HepG2 (cell line): ENCODE results near the gene SLC25A1. TPM values are rescaled to one million over a fixed set of nuclear protein-coding genes. Genes with fewer than 3 reads are reported as not detected.

ENCODE experiments used
- ATAC-seq: fragments of 200-7000 bp; cut with Tn5 transposase; 3 replicates; pipeline ENCODE4 v1.9.1; 2020; ENCODE audit warnings: mild to moderate bottlenecking, moderate library complexity
- BruUV-seq: library from RNA; stranded (reverse); fragments of 400-500 nt; replicated peaks from 2 replicates; lab custom pipeline; 2021; lab: Mats Ljungman, UMichigan
- CTCF ChIA-PET: fragments of 300-600 bp; formaldehyde crosslinking; extraction: SDS; loops from one replicate; lab custom pipeline; 2021; ENCODE audit warnings: low total read pairs, inconsistent platforms, low intra/inter-chr PET ratio; lab: Yijun Ruan, JAX
- POLR2A ChIA-PET: fragments of 350-600 bp; sonication (Branson Sonifier 250); formaldehyde crosslinking; loops from one replicate; lab custom pipeline; 2020; ENCODE audit warnings: antibody characterized with exemption, inconsistent platforms; lab: Yijun Ruan, JAX
- DNase-seq: peaks from one replicate; pipeline ENCODE4 v3.0.0-alpha.2; 2015; ENCODE audit warnings: low spot score
- FAIRE-seq: peaks from 3 replicates; lab custom pipeline; 2011; peaks lifted over from hg19 to GRCh38; lab: Jason Lieb, UNC
- H2AFZ ChIP-seq: one replicate; pipeline ENCODE4 v1.6.1; 2011; ENCODE audit warnings: low read length, inconsistent platforms
- H3K27ac ChIP-seq: fragments of 300-600 bp; 3 replicates; pipeline ENCODE4 v1.8.0; 2011; ENCODE audit warnings: mixed run types, mild to moderate bottlenecking, mixed read lengths, low read length, inconsistent platforms; ENCODE audit not compliant: insufficient read depth; ENCODE audit errors: extremely low read length
- H3K27me3 ChIP-seq, 2 experiments: fragments of 200-600 bp in 1 of 2; 2 replicates in 1 of 2; 3 replicates in 1 of 2; pipeline versions ENCODE4 v1.6.0 to v1.8.0; 2011; ENCODE audit warnings: low read length in 2 of 2, mild to moderate bottlenecking in 2 of 2, moderate library complexity in 2 of 2, inconsistent platforms in 1 of 2; ENCODE audit not compliant: insufficient read depth in 2 of 2, control insufficient read depth in 1 of 2
- H3K36me3 ChIP-seq, 2 experiments: fragments of 200-600 bp in 1 of 2; replicated peaks in 1 of 2; 2 replicates in 1 of 2; 3 replicates in 1 of 2; pipeline versions ENCODE4 v1.5.1 to v1.8.0; 2011; ENCODE audit warnings: low read length in 2 of 2, inconsistent platforms in 1 of 2; ENCODE audit not compliant: insufficient read depth in 2 of 2, control insufficient read depth in 1 of 2
- H3K4me1 ChIP-seq: 2 replicates; pipeline ENCODE4 v1.5.1; 2012; ENCODE audit warnings: low read length, inconsistent platforms; ENCODE audit not compliant: insufficient read depth
- H3K4me2 ChIP-seq: 2 replicates; pipeline ENCODE4 v1.6.0; 2011; ENCODE audit warnings: low read depth, low read length, inconsistent platforms
- H3K4me3 ChIP-seq, 3 experiments: fragments of 200-600 bp in 1 of 3; sonication (generic), shearing (Covaris generic) in 1 of 3; replicated peaks in 1 of 3; 2 replicates each; pipeline ENCODE4 v1.5.1; 2011 to 2016; ENCODE audit warnings: low read length in 3 of 3, inconsistent platforms in 2 of 3, low read depth in 2 of 3, mild to moderate bottlenecking in 2 of 3, control low read depth in 1 of 3, mixed read lengths in 1 of 3; ENCODE audit not compliant: insufficient read depth in 1 of 3
- H3K79me2 ChIP-seq: one replicate; pipeline ENCODE4 v1.6.1; 2011; ENCODE audit warnings: low read length, inconsistent platforms; ENCODE audit not compliant: insufficient read depth
- H3K9ac ChIP-seq: 2 replicates; pipeline ENCODE4 v1.6.0; 2011; ENCODE audit warnings: mild to moderate bottlenecking, low read depth, low read length, inconsistent platforms; ENCODE audit not compliant: insufficient read depth
- H3K9me3 ChIP-seq: 2 replicates; pipeline ENCODE4 v1.5.1; 2012; ENCODE audit warnings: mild to moderate bottlenecking, low read length
- H4K20me1 ChIP-seq: 2 replicates; pipeline ENCODE4 v1.6.0; 2011; ENCODE audit warnings: inconsistent platforms, mild to moderate bottlenecking, low read length, moderate library complexity; ENCODE audit not compliant: insufficient read depth
- ADNP ChIP-seq: sonication (generic); formaldehyde crosslinking; IDR thresholded peaks from 2 replicates; pipeline ENCODE4 v1.4.0; 2020; ENCODE audit warnings: missing genetic modification reagents
- EEA1 ChIP-seq: sonication (generic); formaldehyde crosslinking; IDR thresholded peaks from 2 replicates; pipeline ENCODE4 v1.5.1; 2020; ENCODE audit warnings: mild to moderate bottlenecking, missing genetic modification reagents, borderline replicate concordance
- GTF3A ChIP-seq: sonication (generic); formaldehyde crosslinking; conservative IDR thresholded peaks from 2 replicates; pipeline ENCODE4 v1.4.0; 2020; ENCODE audit warnings: mild to moderate bottlenecking, missing genetic modification reagents
- HNRNPH1 ChIP-seq: fragments of 200-400 bp; formaldehyde crosslinking; optimal IDR thresholded peaks from 2 replicates; pipeline ENCODE3; 2017; ENCODE audit warnings: mild to moderate bottlenecking, low read depth, low read length
- MAFK ChIP-seq, 2 experiments: IDR thresholded peaks in 1 of 2; conservative IDR thresholded peaks in 1 of 2; 2 replicates each; pipeline ENCODE4 v1.6.1; 2011; ENCODE audit warnings: improper control_type of control experiment in 2 of 2, low read length in 2 of 2
- PHB2 ChIP-seq: fragments of 450-650 bp; IDR thresholded peaks from 2 replicates; pipeline ENCODE4 v1.6.1; 2018; ENCODE audit not compliant: partially characterized antibody
- PREB ChIP-seq: sonication (generic); formaldehyde crosslinking; IDR thresholded peaks from 2 replicates; pipeline ENCODE4 v1.4.0; 2020; ENCODE audit warnings: missing genetic modification reagents
- RNF2 ChIP-seq: fragments of 450-650 bp; conservative IDR thresholded peaks from 2 replicates; pipeline ENCODE4 v1.6.1; 2016; ENCODE audit warnings: low read depth
- ZBTB39 ChIP-seq: sonication (generic); formaldehyde crosslinking; IDR thresholded peaks from 2 replicates; pipeline ENCODE4 v1.5.0; 2020; ENCODE audit warnings: missing genetic modification reagents
- ZMYM4 ChIP-seq: sonication (generic); formaldehyde crosslinking; IDR thresholded peaks from 2 replicates; pipeline ENCODE4 v1.8.1; 2023; ENCODE audit warnings: mild to moderate bottlenecking, missing genetic modification reagents
- ZNF567 ChIP-seq: sonication (generic); formaldehyde crosslinking; IDR thresholded peaks from 2 replicates; pipeline ENCODE4 v1.8.1; 2023; ENCODE audit warnings: mild to moderate bottlenecking, missing genetic modification reagents, borderline replicate concordance
- WGBS: methylation state at CpG from one replicate; pipeline ENCODE4 v1.1.6; 2017; ENCODE audit warnings: low lambda C conversion rate; 5-methylcytosine and 5-hydroxymethylcytosine counted together
- in situ Hi-C: cut with HindIII; loops from 2 replicates; pipeline ENCODE4 v1.10.0; 2017; ENCODE audit warnings: low pct_unique_long_range_greater_than_20kb; ENCODE audit not compliant: extremely low pct_ligation_motif_present
- intact Hi-C: fragments of 100-400 bp; cut with micrococcal nuclease; formaldehyde crosslinking; loops from one replicate; pipeline ENCODE4 v1.10.0; 2022; ENCODE audit not compliant: unreplicated experiment
- polyA plus RNA-seq, 8 experiments: library from polyadenylated mRNA; depleted of rRNA in 3 of 8; stranded (reverse) in 7 of 8; unstranded in 1 of 8; fragments of >200 nt; fragmentation: Illumina TruSeq in 4 of 8; extraction: Trizol in 4 of 8; gene quantifications; 2 replicates each; pipeline versions ENCODE4 v1.2.1 to v1.2.3, GENCODE V29; 2011 to 2016; ENCODE audit warnings: low read depth in 4 of 8, missing spikeins in 1 of 8, mixed read lengths in 1 of 8; ENCODE audit not compliant: insufficient read depth in 1 of 8
- total RNA-seq, 5 experiments: library from RNA; depleted of rRNA; stranded (reverse); fragments of >200 nt; fragmentation: Illumina TruSeq; extraction: Trizol; gene quantifications; 2 replicates each; pipeline ENCODE4 v1.2.3, GENCODE V29; 2016; ENCODE audit warnings: low read depth in 1 of 5

Gene SLC25A1
- total and polyA plus RNA-seq, 2 of the 13 experiments (the other 11 are each of a cell fraction or from before 2014, with no cell fraction given) = 49.4 to 161 TPM

GRCh38 chr22:19196841-19197612 lies 18.5 kb upstream of the SLC25A1 start:
- no peak for DNase-seq
- 89% methylated on average over 11 of the region's 11 CpGs for WGBS
- H3K4me2 ChIP-seq = no peak overlapping the region

More at GRCh38 chr22:19196841-19197612, 18.5 kb upstream of the SLC25A1 start:
- intact Hi-C loops (no loop called here), in situ Hi-C loops (no loop called here)
- Histone ChIP-seq H3K27ac (no peak overlapping the region), H3K9me3 (no peaks in the 10 kb centered on the region), H3K9ac (no peak overlapping the region), H2AFZ (no peak overlapping the region), H3K27me3 (no peaks in the 10 kb centered on the region), H3K4me3 (no peak overlapping the region), H3K79me2 (no peaks in the 10 kb centered on the region), H3K4me1 (no peaks in the 10 kb centered on the region), H4K20me1 (no peaks in the 10 kb centered on the region), H3K36me3 (peaks cover 0 to 2% of the 10 kb centered on the region in 2 experiments; a peak in 3 of 5 replicates)
- no peak for FAIRE-seq
- ATAC-seq = no peak
- no peak for TF ChIP-seq GTF3A (CRISPR knock-in tag)
- no peak for TF ChIP-seq PHB2
- no peak for TF ChIP-seq PREB
- TF ChIP-seq HNRNPH1 = no peak
- TF ChIP-seq ZNF567 = no peak
- TF ChIP-seq MAFK (conservative IDR thresholded peaks at IDR 0.05 in 1 of 2, IDR thresholded peaks at IDR 0.05 in 1 of 2; ENCODE audit: low read length in 2 of 2) = no peak
- TF ChIP-seq ZBTB39 = no peak
- TF ChIP-seq EEA1 (CRISPR knock-in tag) = no peak
- no peak for TF ChIP-seq RNF2
- TF ChIP-seq ADNP = no peak
- TF ChIP-seq ZMYM4 = no peak
- ChIA-PET CTCF (no interaction called here), POLR2A (interaction anchor here (1.9 kb wide), 1 partner anchor 19 kb away, joined by 4 read pairs; the partner anchor contains the start of gene SLC25A1)
- no TSS peak for BruUV-seq
